PFSK-1 (cell line): ENCODE data around the gene ETV5.

Source experiments
- POLR2AphosphoS5 ChIP-seq: IDR thresholded peaks from 2 replicates; pipeline ENCODE4 v1.6.1; 2012; ENCODE audit warnings: low read depth, mild to moderate bottlenecking, control low read depth, low read length, moderate library complexity
- SIN3A ChIP-seq: IDR thresholded peaks from 2 replicates; pipeline ENCODE4 v1.6.1; 2012; ENCODE audit warnings: mild to moderate bottlenecking, low read length, moderate library complexity, borderline replicate concordance; ENCODE audit not compliant: insufficient read depth
- TAF1 ChIP-seq: IDR thresholded peaks from 2 replicates; pipeline ENCODE4 v1.6.1; 2012; ENCODE audit warnings: low read length, control low read depth, borderline replicate concordance; ENCODE audit not compliant: insufficient read depth

GRCh38 chr3:186108106-186108940 lies 566 bp downstream of the ETV5 start:
- peak; percentile 70 for TF ChIP-seq POLR2AphosphoS5
- TF ChIP-seq TAF1 = no peak
- no peak for TF ChIP-seq SIN3A
